HPDE6-E6E7 (cell line): ENCODE results near the gene PLP2.
"Not testable (repeated sequence)": the region's sequence is repeated elsewhere in the genome, so short reads cannot be mapped to it uniquely, and the experiment has no call there.

Experiments
- DNase-seq: peaks from one replicate; pipeline ENCODE4 v3.0.0; 2011; ENCODE audit warnings: missing footprints; ENCODE audit errors: extremely low spot score

The PLP2 gene, protein sequence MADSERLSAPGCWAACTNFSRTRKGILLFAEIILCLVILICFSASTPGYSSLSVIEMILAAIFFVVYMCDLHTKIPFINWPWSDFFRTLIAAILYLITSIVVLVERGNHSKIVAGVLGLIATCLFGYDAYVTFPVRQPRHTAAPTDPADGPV

DNA sequence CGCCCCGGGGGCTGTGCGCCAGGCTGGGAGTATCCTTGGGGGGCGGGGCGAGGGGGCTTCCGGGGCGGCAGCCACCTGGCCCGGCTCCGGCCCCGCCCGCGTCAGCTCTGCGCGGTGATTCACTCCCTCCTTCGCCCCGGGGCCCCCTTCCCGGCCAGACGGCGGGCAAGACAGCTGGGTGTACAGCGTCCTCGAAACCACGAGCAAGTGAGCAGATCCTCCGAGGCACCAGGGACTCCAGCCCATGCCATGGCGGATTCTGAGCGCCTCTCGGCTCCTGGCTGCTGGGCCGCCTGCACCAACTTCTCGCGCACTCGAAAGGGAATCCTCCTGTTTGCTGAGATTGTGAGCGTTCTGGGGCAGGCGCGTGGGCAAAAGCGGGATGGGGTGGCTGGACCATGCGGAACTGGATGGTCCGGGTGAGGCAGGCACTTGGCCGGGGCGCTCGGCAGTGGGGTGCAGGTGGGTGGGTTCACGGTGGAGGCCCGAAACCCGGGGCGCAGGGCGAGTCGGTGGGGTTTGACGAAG lies at the start of gene PLP2:
Gene PLP2, plus strand, starts transcription at position 147 of the 528 bp plus-strand sequence. Its CDS starts 103 bp downstream, at position 250.
- no peak for DNase-seq

DNA sequence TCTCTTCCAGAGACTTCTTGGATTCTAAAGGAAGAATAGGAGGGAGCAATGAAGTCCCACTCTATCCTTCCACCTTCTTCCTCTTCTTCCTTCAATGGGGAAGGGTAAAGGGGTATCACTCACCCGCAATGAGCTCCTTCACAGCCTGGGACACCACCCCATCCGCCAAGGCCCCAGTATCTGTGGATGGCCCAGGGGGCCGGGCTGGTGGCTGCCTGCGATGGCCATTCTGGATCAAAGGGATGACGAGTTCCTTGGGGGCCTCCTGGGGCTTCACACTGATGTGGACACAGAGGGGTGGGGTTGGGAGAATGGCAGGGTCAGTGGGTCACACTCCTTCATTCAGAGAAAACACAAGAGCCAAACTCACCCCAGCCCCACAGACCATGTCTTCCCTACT lies 49.2 kb upstream of the PLP2 start:
- DNase-seq = no peak

DNA sequence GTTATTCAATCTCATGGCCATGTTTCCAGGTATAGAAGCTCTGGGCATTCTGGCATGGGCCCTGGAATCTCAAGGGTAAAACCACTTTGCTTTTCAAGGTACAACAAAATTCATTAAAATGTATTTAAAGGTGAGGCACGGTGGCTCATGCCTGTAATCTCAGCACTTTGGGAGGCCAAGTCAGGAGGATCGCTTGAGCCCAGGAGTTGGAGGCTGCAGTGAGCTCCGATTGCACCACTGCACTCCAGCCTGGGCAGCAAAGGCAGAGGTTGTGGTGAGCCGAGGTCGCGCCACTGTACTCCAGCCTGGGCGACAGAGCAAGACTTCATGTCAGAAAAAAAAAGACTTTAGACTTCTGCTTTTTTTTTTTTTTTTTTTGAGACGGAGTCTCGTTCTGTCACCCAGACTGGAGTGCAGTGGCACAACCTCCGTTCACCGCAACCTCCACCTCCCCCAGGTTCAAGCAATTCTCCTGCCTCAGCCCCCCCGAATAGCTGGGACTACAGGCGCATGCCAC lies 43.9 kb upstream of the PLP2 start:
- DNase-seq = not testable (repeated sequence)

DNA sequence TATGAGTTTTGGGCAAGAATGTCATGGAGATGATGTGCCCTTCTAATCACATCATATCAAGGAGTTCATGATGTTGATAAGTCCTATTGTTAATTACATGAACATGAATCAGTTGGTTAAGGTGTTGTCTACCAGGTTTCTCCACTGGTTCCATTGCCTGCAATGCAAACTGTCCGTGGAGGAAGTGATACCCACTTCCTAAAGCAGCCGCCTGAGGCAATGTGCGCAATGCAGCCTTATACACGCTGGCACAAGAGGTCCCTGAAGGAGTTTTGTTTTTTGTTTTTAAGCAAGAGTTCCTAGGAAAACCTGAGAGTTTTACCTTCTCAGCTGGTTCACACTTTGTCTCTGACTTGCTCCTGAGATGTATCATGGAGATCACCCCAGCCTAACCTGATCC lies 42.3 kb upstream of the PLP2 start:
- DNase-seq = no peak

DNA sequence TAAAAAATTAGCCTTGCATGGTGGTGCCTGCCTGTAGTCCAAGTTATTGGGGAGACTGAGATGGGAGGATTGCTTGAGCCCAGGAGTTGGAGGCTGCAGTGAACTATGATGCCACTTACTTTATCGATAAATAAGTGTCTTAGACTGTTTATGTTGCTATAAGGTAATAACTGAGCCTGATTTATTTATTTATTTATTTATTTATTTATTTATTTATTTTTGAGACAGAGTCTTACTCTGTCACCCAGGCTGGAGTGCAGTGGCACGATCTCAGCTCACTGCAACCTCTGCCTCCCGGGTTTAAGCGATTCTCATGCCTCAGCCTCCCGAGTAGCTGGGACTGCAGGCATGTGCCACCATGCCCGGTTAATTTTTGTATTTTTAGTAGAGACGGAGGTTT lies 39.4 kb upstream of the PLP2 start:
- not testable (repeated sequence) for DNase-seq

DNA sequence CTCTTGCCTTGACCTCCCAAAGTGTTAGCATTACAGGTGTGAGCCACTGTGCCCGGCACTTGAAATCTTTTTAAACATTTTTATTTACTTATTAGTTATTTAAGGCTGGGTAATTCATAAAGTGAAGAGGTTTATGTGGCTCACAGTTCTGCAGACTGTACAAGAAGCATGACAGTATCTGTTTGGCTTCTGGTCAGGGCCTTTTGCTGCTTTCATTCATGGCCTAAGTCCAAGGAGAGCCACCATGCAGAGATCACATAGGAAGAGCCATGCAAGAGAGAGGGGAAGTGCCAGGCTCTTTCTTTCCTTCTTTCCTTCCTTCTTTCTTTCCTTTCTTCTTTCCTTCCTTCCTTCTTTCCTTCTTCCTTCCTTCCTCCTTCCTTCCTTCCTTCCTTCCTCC lies 37.9 kb upstream of the PLP2 start:
- no peak for DNase-seq

DNA sequence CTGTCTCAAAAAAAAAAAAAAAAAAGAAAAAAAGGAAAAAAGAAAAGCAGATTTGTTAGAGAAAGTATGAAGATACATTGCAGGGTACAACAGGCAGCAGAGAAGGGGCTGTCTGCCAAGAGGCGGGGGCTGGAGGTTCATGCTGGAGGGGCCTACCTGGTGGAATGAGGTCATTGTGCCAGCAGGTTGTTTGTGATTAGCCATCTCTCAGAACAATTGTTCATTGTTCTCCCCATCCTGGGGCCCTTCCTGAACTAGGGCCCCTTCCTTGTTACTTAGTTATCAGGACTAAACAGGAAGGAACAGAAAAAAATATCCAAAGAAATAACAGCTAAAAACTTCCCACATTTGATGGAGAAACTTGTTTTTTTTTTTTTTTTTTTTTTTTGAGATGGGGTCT lies 34.2 kb upstream of the PLP2 start:
- no peak for DNase-seq

DNA sequence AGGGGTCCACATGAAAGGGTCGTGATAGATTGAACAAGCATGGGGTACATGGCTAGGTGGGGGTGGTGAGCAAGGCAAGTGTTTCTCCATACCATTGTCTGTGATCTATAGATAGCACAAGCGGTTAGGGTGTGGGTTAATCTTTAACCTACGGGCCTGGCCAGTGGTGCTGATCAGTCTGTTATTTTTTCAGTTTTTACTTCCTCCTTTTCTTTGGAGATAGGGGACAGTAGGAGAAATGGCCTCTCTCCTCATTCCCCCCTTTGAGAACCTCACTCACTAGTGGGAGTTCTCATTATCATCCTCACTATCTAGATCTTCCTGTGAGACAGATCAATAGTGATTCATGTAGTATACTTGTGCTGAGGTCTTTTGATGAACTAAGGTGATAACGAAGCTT lies 32.0 kb upstream of the PLP2 start:
- no peak for DNase-seq

DNA sequence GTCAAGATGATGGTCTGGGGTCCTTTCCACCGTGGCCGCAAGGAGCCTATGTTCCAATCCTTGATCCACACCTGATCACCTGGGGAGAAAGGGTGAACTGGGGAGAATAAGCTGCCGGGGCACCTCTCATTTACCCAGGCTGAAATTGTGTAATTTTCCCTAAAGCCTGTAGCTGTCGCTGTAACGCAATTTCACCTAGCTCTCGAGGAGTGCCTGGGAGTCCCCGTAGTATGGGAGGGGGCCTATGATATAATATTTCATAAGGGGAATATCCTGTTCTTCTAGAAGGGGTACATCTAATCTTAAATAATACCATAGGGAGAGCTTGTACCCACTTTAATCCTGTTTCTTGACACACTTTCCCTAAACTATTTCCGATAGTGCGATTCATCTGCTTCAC lies 29.4 kb upstream of the PLP2 start:
- not testable (repeated sequence) for DNase-seq

DNA sequence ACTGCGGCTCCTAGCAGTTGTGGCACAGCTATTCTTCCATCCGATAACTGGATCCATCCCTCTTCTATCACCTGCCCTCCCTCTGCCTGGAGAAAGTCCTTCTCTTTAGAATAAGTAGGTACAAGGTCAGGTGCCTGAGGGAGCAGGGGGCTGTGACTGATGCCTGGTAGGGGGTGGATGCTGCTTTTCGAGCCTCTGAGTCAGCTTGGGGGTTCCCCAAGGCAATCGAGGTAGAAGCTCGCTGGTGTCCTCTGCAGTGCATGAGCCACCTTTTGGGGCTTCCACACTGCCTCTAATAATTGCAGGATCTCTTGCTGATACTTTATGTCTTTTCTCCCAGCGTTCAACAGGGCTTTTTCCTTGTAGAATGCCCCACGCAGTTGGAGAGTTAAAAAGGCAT lies 28.5 kb upstream of the PLP2 start:
- not testable (repeated sequence) for DNase-seq

DNA sequence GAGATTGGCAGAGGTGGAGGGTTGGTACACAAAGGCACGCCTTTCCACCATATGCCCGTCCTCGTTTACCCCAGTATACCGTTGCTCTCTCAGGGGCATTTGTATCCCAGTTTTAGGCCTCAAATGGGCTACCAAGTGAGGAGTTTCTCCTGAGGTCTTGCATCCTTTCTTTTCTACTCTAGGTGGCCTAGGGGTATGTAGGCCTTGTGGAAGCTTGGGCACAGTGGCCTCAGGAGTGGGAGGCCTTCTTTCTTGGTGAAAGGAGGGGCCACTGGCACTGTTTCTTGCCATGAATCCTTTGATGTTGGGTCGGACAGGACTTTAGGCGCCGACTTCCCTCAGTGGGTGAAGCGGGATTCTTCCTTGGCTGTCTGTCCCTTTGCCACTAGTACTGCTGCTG lies 24.4 kb upstream of the PLP2 start:
- no peak for DNase-seq

DNA sequence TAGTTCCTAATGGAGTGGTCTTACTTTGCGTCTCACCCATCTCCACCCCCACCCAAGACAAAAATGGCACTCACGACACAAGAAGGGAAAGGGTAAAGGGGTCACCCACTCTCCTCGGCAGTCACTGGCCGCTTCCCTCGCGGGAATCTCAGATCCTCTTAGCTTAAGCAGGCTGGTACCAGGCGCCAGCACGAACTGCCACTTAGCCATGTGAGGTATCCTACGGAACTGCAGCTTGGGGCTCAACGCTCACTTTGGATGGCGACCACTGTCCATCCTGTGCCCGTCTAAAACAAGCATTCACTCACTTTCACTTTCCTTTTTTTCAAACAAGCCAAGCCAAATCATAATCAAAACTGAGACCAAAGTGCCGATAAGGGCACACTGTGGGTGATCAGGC lies 23.8 kb upstream of the PLP2 start:
- DNase-seq = no peak

DNA sequence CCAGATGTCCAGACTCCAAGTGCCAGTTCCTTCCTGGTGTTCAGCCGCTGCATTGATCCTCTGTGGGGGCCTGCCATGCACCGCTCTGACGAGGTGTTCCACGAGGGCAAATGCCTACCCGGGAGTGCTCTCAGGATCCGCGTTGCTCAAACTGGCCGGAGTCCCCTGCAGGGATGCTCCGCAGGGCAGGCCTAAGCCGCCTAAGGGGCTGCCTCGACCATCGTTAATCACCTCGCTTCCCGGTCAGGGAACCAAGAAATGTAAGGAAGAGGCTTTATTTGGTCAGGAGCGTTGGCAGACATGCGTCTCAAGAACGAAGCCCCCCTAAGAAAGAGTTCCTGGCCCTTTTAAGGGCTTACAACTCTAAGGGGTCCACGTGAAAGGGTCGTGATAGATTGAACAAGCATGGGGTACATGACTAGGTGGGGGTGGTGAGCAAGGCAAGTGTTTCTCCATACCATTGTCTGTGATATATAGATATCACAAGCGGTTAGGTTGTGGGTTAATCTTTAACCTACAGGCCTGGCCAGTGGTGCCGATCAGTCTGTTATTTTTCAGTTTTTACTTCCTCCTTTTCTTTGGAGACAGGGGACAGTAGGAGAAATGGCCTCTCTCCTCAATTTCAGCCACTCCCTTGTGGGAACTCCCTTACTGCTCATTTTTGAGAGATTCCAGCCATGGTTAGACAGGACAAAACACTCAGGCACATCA lies 23.2 kb upstream of the PLP2 start:
- not testable (repeated sequence) for DNase-seq

DNA sequence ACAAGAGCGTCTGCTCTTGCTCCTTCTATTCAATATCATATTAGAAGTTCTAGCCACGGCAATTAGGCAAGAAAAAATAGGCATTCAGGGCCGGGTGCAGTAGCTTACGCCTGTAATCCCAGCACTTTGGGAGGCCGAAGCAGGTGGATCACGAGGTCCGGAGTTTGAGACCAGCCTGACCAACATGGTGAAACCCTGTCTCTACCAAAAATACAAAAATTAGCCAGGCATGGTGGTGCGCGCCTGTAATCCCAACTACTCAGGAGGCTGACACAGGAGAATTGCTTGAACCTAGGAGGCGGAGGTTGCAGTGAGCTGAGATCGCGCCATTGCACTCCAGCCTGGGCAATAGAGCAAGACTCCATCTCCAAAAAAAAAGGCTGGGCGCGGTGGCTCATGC lies 22.4 kb upstream of the PLP2 start:
- DNase-seq = not testable (repeated sequence)

DNA sequence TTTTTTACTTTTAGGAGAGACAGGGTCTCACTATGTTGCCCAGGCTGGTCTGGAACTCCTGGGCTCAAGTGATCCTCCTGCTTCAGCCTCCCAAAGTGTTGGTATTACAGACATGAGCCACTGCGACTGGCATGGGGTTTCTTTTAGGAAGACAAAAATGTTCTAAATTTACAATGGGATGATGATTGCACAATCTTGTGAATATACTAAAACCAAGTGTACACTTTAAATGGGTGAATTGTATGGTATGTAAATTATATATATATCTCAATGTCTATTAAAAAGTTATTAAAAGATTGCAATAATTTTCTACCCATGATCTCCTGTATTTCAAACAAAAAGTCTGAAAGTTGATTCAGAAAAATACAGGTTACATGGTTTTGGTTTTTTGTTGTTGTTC lies 18.2 kb upstream of the PLP2 start:
- no peak for DNase-seq

DNA sequence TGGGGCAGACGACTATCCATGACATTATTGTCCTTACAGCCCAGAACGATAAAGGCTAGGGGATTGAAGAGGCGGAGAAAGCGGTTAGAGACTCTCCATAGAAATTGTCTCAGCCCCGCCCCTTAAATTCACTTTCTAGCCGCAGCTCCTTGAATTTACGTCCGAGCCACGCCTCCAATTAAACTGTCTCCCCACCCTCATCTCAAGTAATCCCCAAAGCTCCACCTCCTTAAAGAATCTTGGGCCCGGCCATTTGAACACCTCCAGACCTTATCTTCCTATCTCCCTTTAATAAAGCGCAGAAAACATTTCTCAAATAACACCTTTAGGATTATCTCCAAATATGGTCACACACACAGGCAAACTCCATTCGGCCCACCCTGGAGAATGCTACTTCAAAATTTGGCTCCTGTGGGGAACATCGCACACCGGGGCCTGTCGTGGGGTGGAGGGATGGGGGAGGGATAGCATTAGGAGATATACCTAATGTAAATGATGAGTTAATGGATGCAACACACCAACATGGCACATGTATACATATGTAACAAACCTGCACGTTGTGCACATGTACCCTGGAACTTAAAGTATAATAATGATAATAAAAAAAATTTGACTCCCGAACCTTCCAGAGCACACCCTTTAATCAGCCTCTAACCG lies 16.3 kb upstream of the PLP2 start:
- DNase-seq = peak; percentile 48

DNA sequence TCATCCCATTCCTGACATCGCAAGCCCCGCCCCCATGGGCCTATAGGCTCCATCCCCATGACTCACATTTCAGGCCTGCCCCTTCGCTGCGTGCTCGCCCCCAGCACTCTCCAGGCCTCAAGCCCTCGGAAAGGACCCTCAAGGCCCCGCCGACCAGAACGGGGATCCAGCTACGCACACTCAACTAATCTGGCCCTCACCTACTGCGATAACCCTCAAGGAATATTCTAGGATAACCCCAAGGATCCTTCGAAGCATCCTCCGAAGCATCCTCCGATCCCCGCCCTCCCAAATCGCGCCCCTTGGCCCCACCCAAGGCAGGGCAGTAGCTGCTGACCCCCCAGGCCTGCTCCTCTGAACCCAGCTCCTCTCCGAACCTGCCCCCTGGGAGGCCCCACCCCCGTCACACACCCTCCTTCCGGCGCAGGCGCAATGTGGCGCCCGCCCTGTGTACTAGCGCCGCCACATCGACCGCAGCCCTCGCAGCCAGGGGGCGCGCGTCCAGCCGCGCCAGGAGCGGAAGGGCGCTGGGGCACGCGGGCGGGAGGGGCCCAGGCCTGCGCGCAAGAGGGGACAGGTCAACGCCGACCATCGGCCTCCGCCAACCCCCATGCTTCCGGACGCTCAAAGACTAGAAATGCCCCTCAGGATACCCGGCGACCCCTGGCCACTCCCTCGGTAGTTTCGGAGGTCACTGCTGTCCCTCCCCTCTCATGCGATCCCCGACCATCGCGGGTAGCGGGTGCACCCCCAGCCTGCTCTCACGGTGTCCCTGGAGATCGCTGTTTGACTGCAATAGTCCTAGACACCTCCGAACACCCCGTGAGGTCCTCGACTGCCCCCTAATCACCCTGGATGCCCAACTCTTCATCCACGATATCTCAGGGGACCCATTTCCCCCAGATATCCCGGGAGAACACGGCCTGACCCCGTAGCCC lies 15.5 kb upstream of the PLP2 start:
- peak; percentile 62 for DNase-seq

DNA sequence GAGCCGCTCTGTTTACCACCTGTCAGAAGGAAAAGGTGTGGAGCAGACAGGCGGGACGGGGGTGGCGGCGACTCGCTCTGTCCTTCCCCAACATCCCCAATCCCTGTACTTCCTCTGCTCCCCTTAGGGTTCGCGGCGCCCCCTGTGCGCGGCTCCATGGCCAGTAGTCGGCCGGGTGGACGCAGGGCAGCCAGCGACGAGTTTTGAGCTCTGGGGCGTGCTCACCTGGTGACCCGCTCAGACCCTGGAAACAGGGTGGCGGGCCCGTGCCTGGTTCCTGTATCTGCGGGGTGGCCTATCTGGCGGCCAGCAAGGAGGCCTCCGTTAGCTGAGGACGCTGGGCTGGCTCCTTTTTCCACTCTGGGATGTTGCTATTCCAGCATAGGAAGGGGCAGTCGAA lies 14.5 kb upstream of the PLP2 start:
- no peak for DNase-seq

DNA sequence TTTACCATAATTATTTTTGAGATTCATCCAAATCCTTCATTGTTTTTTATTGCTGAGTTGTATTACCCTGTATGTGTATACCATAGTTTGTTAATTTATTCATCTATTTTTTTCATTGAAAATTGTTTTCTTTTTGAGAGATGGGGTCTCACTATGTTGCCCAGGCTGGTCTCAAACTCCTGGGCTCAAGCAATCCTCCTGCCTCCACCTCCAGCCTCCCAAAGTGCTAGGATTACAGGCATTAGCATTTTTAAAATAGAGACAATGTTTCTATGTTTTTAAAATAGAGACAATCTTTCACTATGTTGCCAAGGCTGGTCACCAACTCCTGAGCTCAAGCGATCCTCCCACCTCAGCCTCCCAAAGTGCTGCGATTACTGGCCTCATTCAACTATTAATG lies 10.8 kb upstream of the PLP2 start:
- DNase-seq = no peak

DNA sequence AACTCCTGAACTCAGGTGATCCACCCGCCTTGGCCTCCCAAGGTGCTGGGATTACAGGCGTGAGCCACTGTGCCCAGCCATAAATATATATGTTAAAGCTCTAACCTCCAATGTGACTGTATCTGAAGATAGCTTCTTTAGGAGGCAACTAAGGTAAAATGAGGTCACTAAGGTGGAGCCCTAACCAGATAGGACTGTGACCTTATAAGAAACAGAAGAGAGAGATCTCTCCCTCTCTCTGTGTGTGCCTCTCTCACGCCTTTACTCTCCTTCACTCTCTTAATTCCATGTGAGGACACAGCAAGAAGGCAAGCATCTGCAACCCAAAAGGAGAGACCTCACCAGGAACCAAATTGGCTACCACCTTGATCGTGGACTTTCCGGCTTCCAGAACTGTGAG lies 10.1 kb upstream of the PLP2 start:
- no peak for DNase-seq

DNA sequence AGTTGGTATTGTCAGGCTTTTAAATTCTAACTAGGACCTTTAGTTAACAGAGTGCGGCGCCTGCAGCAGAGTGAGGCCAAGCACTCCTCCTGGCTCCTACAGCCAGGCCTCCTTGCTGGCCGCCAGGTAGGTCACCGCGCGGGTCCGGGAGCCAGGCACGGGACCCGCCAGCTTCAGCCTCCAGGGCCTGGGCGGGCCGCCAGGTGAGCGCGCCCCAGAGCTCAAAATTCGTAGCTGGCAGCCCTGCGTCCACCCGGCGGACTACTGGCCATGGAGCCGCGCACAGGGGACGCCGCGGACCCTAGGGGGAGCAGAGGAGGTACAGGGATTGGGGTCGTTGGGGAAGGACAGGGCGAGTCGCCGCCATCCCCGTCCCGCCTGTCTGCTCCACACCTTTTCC lies 9.1 kb upstream of the PLP2 start, which contains the start of gene MAGIX:
Gene MAGIX, plus strand, starts transcription at position 139 of the 400 bp plus-strand sequence. Its CDS starts 132 bp downstream, at position 271.
- no peak for DNase-seq
